Stimulated activated CD8-positive, alpha-beta memory T cell treated with anti-CD3 and anti-CD28 coated beads, Interleukin-12 subunit alpha, Interleukin-12 subunit beta, amount 100 ng/mL, for 24 hours (primary cell): ENCODE measurements around the gene EFTUD2.
"Not testable (repeated sequence)": the region's sequence is repeated elsewhere in the genome, so short reads cannot be mapped to it uniquely, and the experiment has no call there.

ENCODE experiments used
- DNase-seq: peaks from one replicate; pipeline ENCODE4 v3.0.0-alpha.2; 2020; ENCODE audit errors: extremely low read depth

Gene EFTUD2

GRCh38 chr17:44808656-44809388 is 90.4 kb downstream of the EFTUD2 start:
- DNase-seq = not testable (repeated sequence)

- DNase-seq = no peak
These were observed 91.1 kb downstream of the EFTUD2 start for GRCh38 chr17:44808156-44808555.

DNA sequence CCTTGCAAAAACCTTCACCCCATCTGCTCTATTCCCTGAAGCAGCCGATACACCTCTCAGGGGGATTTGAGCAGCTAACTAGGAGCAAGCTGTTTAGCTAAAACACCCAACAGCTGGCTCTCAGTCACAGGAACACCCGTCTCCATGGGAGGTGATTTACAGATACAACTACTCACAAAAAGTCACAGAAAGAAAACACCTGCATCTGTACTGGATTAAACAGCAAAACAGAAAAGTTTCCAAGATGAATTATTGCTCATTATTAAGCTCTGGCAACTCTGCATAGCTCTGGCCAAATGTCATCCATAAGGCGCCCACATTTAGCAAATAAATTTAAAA is 91.5 kb downstream of the EFTUD2 start:
- no peak for DNase-seq

- DNase-seq = no peak
These were observed 92.0 kb downstream of the EFTUD2 start for GRCh38 chr17:44807093-44807816.

- DNase-seq = no peak
These were observed 94.7 kb downstream of the EFTUD2 start for GRCh38 chr17:44804302-44805089.

GRCh38 chr17:44801880-44802279 is 97.4 kb downstream of the EFTUD2 start:
- no peak for DNase-seq
